ENCODE results near the gene LY6G6C.

DNA sequence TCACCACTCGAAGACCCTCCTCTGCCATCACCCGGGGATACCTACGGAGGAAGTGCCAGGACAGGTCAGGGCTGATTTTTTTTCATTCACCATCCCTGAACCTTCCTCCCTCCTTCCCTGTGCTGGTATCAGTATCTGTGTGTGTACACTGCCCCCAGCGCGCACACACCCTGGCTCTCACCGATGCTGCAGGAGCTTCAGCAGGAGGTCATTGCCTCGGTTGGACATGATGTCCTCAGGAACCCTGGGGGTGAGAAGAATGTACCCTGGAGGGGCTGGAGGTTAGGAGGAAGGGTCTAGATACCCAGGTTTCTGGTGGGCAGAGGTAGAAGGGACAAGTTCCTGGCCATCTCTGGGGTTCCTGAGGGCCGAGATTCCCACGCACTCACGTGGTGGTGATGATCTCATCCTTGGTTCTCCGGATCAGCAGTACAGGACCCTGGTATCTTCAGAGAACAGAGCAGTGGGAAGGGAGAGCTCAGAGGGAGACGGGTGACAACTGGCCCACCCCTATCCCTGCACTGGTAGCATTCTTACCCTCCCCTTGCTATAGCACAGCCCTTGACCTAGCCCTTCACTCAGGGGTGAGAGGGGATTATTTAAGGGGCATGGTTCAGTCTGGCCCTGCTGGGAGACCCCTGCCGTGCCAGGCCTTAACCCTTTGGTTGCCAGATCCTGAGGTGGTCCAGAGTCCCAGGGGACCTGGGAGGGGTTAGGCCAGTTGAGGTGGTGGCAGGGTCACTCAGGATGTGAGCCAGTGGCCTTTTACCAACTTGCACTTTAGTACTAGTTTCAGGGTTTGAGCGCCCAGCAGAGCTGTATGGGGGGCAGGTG is 33.5 kb downstream of the LY6G6C start:
- TF ChIP-seq, protein P1, sequence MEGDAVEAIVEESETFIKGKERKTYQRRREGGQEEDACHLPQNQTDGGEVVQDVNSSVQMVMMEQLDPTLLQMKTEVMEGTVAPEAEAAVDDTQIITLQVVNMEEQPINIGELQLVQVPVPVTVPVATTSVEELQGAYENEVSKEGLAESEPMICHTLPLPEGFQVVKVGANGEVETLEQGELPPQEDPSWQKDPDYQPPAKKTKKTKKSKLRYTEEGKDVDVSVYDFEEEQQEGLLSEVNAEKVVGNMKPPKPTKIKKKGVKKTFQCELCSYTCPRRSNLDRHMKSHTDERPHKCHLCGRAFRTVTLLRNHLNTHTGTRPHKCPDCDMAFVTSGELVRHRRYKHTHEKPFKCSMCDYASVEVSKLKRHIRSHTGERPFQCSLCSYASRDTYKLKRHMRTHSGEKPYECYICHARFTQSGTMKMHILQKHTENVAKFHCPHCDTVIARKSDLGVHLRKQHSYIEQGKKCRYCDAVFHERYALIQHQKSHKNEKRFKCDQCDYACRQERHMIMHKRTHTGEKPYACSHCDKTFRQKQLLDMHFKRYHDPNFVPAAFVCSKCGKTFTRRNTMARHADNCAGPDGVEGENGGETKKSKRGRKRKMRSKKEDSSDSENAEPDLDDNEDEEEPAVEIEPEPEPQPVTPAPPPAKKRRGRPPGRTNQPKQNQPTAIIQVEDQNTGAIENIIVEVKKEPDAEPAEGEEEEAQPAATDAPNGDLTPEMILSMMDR (IDR thresholded peaks at IDR 0.05; ENCODE audit: low read depth, low read length): no peak
- TF ChIP-seq POLR2A (IDR thresholded peaks at IDR 0.05; ENCODE audit: extremely low read depth, insufficient read length): no peak

Data from NB4 (cell line).